ENCODE results near the gene ZDHHC11.
"Not testable (repeated sequence)": the region's sequence is repeated elsewhere in the genome, so short reads cannot be mapped to it uniquely, and the experiment has no call there.

ZDHHC11 gene

GRCh38 chr5:878677-879076 is 27.9 kb upstream of the ZDHHC11 start:
- H3K18ac ChIP-seq (ENCODE audit: low read depth in 1 of 2, low read length in 2 of 2): not testable (repeated sequence)

GRCh38 chr5:878125-878524 is 27.3 kb upstream of the ZDHHC11 start:
- 97% methylated on average over 13 of the region's 15 CpGs for WGBS
- Histone ChIP-seq H3K18ac (ENCODE audit: low read depth in 1 of 2, low read length in 2 of 2) (no peak overlapping the region), H3K27me3 (ENCODE audit: control insufficient read depth in 1 of 2, insufficient read depth in 1 of 2, low read length in 2 of 2) (no peaks in the 10 kb centered on the region), H2BK5ac (ENCODE audit: low read depth, low read length, poor library complexity, severe bottlenecking) (no peak overlapping the region), H3K23ac (ENCODE audit: low read length in 2 of 2) (no peak overlapping the region), H2BK12ac (ENCODE audit: low read length in 2 of 2) (no peak overlapping the region), H3K4me3 (ENCODE audit: insufficient read depth in 1 of 2, low read depth in 1 of 2, low read length in 2 of 2) (no peak overlapping the region), H2BK15ac (ENCODE audit: low read depth, poor library complexity, severe bottlenecking) (no peak overlapping the region), H3K36me3 (ENCODE audit: control insufficient read depth in 1 of 2, insufficient read depth in 2 of 2, low read depth in 1 of 2, low read length in 2 of 2) (peaks cover 73 to 78% of the 10 kb centered on the region in 2 experiments), H3K79me1 (replicated peaks; ENCODE audit: low read length, poor library complexity, severe bottlenecking) (peaks cover 49% of the 10 kb centered on the region), H3K4ac (ENCODE audit: low read depth in 1 of 2, low read length in 2 of 2) (no peak overlapping the region), H2AFZ (ENCODE audit: low read depth, low read length) (no peak overlapping the region), H3K4me1 (ENCODE audit: control insufficient read depth, insufficient read depth, low read depth, low read length) (peaks cover 2% of the 10 kb centered on the region), H3K4me2 (ENCODE audit: low read length, poor library complexity, severe bottlenecking) (no peak overlapping the region), H2BK120ac (ENCODE audit: low read depth, low read length) (no peak overlapping the region), H2AK5ac (ENCODE audit: low read length, severe bottlenecking) (no peak overlapping the region), H4K91ac (ENCODE audit: low read length) (no peak overlapping the region), H3K27ac (ENCODE audit: low read length, poor library complexity, severe bottlenecking) (no peak overlapping the region), H4K8ac (ENCODE audit: low read length) (no peak overlapping the region), H3K9ac (ENCODE audit: low read length) (no peak overlapping the region), H3K14ac (ENCODE audit: low read length in 2 of 2) (no peak overlapping the region), H3K9me3 (ENCODE audit: control insufficient read depth, low read length) (no peaks in the 10 kb centered on the region)
- no peak for DNase-seq

More at GRCh38 chr5:878677-879076, 27.9 kb upstream of the ZDHHC11 start:
- not testable (repeated sequence) for H4K8ac ChIP-seq (ENCODE audit: low read length); H3K4ac ChIP-seq (ENCODE audit: low read depth in 1 of 2, low read length in 2 of 2); DNase-seq; H3K14ac ChIP-seq (ENCODE audit: low read length in 2 of 2); H2BK5ac ChIP-seq (ENCODE audit: low read depth, low read length, poor library complexity, severe bottlenecking); H2BK120ac ChIP-seq (ENCODE audit: low read depth, low read length); H2BK12ac ChIP-seq (ENCODE audit: low read length in 2 of 2); H3K4me1 ChIP-seq (ENCODE audit: control insufficient read depth, insufficient read depth, low read depth, low read length); H3K27me3 ChIP-seq (ENCODE audit: control insufficient read depth in 1 of 2, insufficient read depth in 1 of 2, low read length in 2 of 2); H2BK15ac ChIP-seq (ENCODE audit: low read depth, poor library complexity, severe bottlenecking); H3K4me3 ChIP-seq (ENCODE audit: insufficient read depth in 1 of 2, low read depth in 1 of 2, low read length in 2 of 2); H2AFZ ChIP-seq (ENCODE audit: low read depth, low read length); H4K91ac ChIP-seq (ENCODE audit: low read length); H3K23ac ChIP-seq (ENCODE audit: low read length in 2 of 2); H3K9me3 ChIP-seq (ENCODE audit: control insufficient read depth, low read length); H3K9ac ChIP-seq (ENCODE audit: low read length); H3K27ac ChIP-seq (ENCODE audit: low read length, poor library complexity, severe bottlenecking); H3K4me2 ChIP-seq (ENCODE audit: low read length, poor library complexity, severe bottlenecking); H2AK5ac ChIP-seq (ENCODE audit: low read length, severe bottlenecking)
- Histone ChIP-seq H3K79me1 (replicated peaks; ENCODE audit: low read length, poor library complexity, severe bottlenecking) (peaks cover 46% of the 10 kb centered on the region), H3K36me3 (ENCODE audit: control insufficient read depth in 1 of 2, insufficient read depth in 2 of 2, low read depth in 1 of 2, low read length in 2 of 2) (peaks cover 75 to 78% of the 10 kb centered on the region in 2 experiments)
- no CpG with 5 or more reads among the region's 8 CpGs for WGBS

GRCh38 chr5:876398-877365 is 25.9 kb upstream of the ZDHHC11 start:
- Histone ChIP-seq H3K79me1 (replicated peaks; ENCODE audit: low read length, poor library complexity, severe bottlenecking) (peaks cover 41% of the 10 kb centered on the region), H3K9ac (ENCODE audit: low read length) (no peak overlapping the region), H2AK5ac (ENCODE audit: low read length, severe bottlenecking) (no peak overlapping the region), H3K4me2 (ENCODE audit: low read length, poor library complexity, severe bottlenecking) (no peak overlapping the region), H4K8ac (ENCODE audit: low read length) (no peak overlapping the region), H3K9me3 (ENCODE audit: control insufficient read depth, low read length) (no peaks in the 10 kb centered on the region), H2AFZ (ENCODE audit: low read depth, low read length) (no peak overlapping the region), H3K27ac (ENCODE audit: low read length, poor library complexity, severe bottlenecking) (no peak overlapping the region), H3K18ac (ENCODE audit: low read depth in 1 of 2, low read length in 2 of 2) (no peak overlapping the region), H3K36me3 (ENCODE audit: control insufficient read depth in 1 of 2, insufficient read depth in 2 of 2, low read depth in 1 of 2, low read length in 2 of 2) (peaks cover 68 to 76% of the 10 kb centered on the region in 2 experiments), H3K23ac (ENCODE audit: low read length in 2 of 2) (peak overlapping the region in 1 of 2 experiments; percentile 9), H3K4ac (ENCODE audit: low read depth in 1 of 2, low read length in 2 of 2) (no peak overlapping the region), H3K4me1 (ENCODE audit: control insufficient read depth, insufficient read depth, low read depth, low read length) (peaks cover 2% of the 10 kb centered on the region), H3K4me3 (ENCODE audit: insufficient read depth in 1 of 2, low read depth in 1 of 2, low read length in 2 of 2) (no peak overlapping the region), H3K14ac (ENCODE audit: low read length in 2 of 2) (no peak overlapping the region), H2BK120ac (ENCODE audit: low read depth, low read length) (no peak overlapping the region), H3K27me3 (ENCODE audit: control insufficient read depth in 1 of 2, insufficient read depth in 1 of 2, low read length in 2 of 2) (no peaks in the 10 kb centered on the region), H4K91ac (ENCODE audit: low read length) (no peak overlapping the region), H2BK15ac (ENCODE audit: low read depth, poor library complexity, severe bottlenecking) (no peak overlapping the region), H2BK5ac (ENCODE audit: low read depth, low read length, poor library complexity, severe bottlenecking) (no peak overlapping the region), H2BK12ac (ENCODE audit: low read length in 2 of 2) (no peak overlapping the region)
- DNase-seq: no peak
- 97% methylated on average over 24 of the region's 28 CpGs for WGBS

- Histone ChIP-seq H2AK5ac (ENCODE audit: low read length, severe bottlenecking) (no peak overlapping the region), H3K36me3 (ENCODE audit: control insufficient read depth in 1 of 2, insufficient read depth in 2 of 2, low read depth in 1 of 2, low read length in 2 of 2) (peaks cover 67 to 76% of the 10 kb centered on the region in 2 experiments), H3K79me1 (replicated peaks; ENCODE audit: low read length, poor library complexity, severe bottlenecking) (peaks cover 39% of the 10 kb centered on the region), H4K91ac (ENCODE audit: low read length) (no peak overlapping the region), H3K23ac (ENCODE audit: low read length in 2 of 2) (no peak overlapping the region), H2AFZ (ENCODE audit: low read depth, low read length) (no peak overlapping the region), H3K27me3 (ENCODE audit: control insufficient read depth in 1 of 2, insufficient read depth in 1 of 2, low read length in 2 of 2) (no peaks in the 10 kb centered on the region), H3K9me3 (ENCODE audit: control insufficient read depth, low read length) (no peaks in the 10 kb centered on the region), H2BK12ac (ENCODE audit: low read length in 2 of 2) (no peak overlapping the region), H3K4me3 (ENCODE audit: insufficient read depth in 1 of 2, low read depth in 1 of 2, low read length in 2 of 2) (no peak overlapping the region), H3K14ac (ENCODE audit: low read length in 2 of 2) (no peak overlapping the region), H3K4me1 (ENCODE audit: control insufficient read depth, insufficient read depth, low read depth, low read length) (peaks cover 2% of the 10 kb centered on the region), H3K18ac (ENCODE audit: low read depth in 1 of 2, low read length in 2 of 2) (no peak overlapping the region), H3K4me2 (ENCODE audit: low read length, poor library complexity, severe bottlenecking) (no peak overlapping the region), H2BK120ac (ENCODE audit: low read depth, low read length) (no peak overlapping the region), H3K27ac (ENCODE audit: low read length, poor library complexity, severe bottlenecking) (no peak overlapping the region), H2BK15ac (ENCODE audit: low read depth, poor library complexity, severe bottlenecking) (no peak overlapping the region), H3K4ac (ENCODE audit: low read depth in 1 of 2, low read length in 2 of 2) (no peak overlapping the region), H2BK5ac (ENCODE audit: low read depth, low read length, poor library complexity, severe bottlenecking) (no peak overlapping the region), H3K9ac (ENCODE audit: low read length) (no peak overlapping the region), H4K8ac (ENCODE audit: low read length) (no peak overlapping the region)
- 98% methylated on average over 21 of the region's 24 CpGs for WGBS
- no peak for DNase-seq
These were observed 25.1 kb upstream of the ZDHHC11 start for GRCh38 chr5:875931-876330.

Data from mesenchymal stem cell (in vitro differentiated cells and primary cell).